ENCODE measurements around the gene LNPK.

Gene LNPK

GRCh38 chr2:175889701-175890302 lies 112.3 kb downstream of the LNPK start:
- no peak for TF ChIP-seq CTCF (IDR thresholded peaks at IDR 0.05)

GRCh38 chr2:175887776-175888175 lies 114.3 kb downstream of the LNPK start:
- TF ChIP-seq CTCF (IDR thresholded peaks at IDR 0.05), result no peak

- no peak for TF ChIP-seq CTCF (IDR thresholded peaks at IDR 0.05)
Measured at GRCh38 chr2:175884697-175885393, 117.2 kb downstream of the LNPK start.

- no peak for TF ChIP-seq CTCF (IDR thresholded peaks at IDR 0.05)
Measured at GRCh38 chr2:175883586-175884194, 118.4 kb downstream of the LNPK start.

- no peak for TF ChIP-seq CTCF (IDR thresholded peaks at IDR 0.05)
Measured at GRCh38 chr2:175879679-175880078, 122.4 kb downstream of the LNPK start.

- no peak for TF ChIP-seq CTCF (IDR thresholded peaks at IDR 0.05)
Measured at GRCh38 chr2:175877845-175878544, 124.1 kb downstream of the LNPK start.

GRCh38 chr2:175874291-175874690 lies 127.8 kb downstream of the LNPK start:
- TF ChIP-seq CTCF (IDR thresholded peaks at IDR 0.05), result no peak

All from LNCAP (cell line).